Neural cell (in vitro differentiated cells): ENCODE results near the gene TSPAN15. TPM values are rescaled to one million over a fixed set of nuclear protein-coding genes. Genes with fewer than 3 reads are reported as not detected.

ENCODE experiments used
- H2AFZ ChIP-seq: fragments of 200-600, 300-800 bp; sonication (generic), shearing (Covaris generic); 2 replicates; pipeline ENCODE4 v1.6.0; 2014; ENCODE audit warnings: low read depth, mild to moderate bottlenecking, antibody characterized with exemption, low read length, moderate library complexity
- H3F3A ChIP-seq: fragments of 200-600 bp; shearing (Covaris generic); 2 replicates; pipeline ENCODE4 v1.6.1; 2016; ENCODE audit warnings: mild to moderate bottlenecking, moderate library complexity, mixed read lengths, antibody characterized with exemption, low read length; ENCODE audit not compliant: insufficient read depth, poor library complexity, severe bottlenecking
- H3K27ac ChIP-seq: fragments of 200-600, 300-800 bp; sonication (generic), shearing (Covaris generic); 2 replicates; pipeline ENCODE4 v1.5.1; 2014; ENCODE audit warnings: mild to moderate bottlenecking, low read length, moderate library complexity
- H3K27me3 ChIP-seq: fragments of 300-800, 200-600 bp; sonication (generic), shearing (Covaris generic); 2 replicates; pipeline ENCODE4 v1.6.0; 2014; ENCODE audit warnings: mild to moderate bottlenecking, low read depth, low read length, moderate library complexity; ENCODE audit not compliant: insufficient read depth
- H3K36me3 ChIP-seq: fragments of 300-800, 200-600 bp; sonication (generic), shearing (Covaris generic); 2 replicates; pipeline ENCODE4 v1.5.1; 2014; ENCODE audit warnings: mild to moderate bottlenecking, antibody characterized with exemption, low read length, moderate library complexity; ENCODE audit not compliant: insufficient read depth
- H3K4me2 ChIP-seq: fragments of 300-800, 200-600 bp; sonication (generic), shearing (Covaris generic); 2 replicates; pipeline ENCODE4 v1.6.0; 2014; ENCODE audit warnings: mild to moderate bottlenecking, low read length
- H3K4me3 ChIP-seq: fragments of 300-800, 200-600 bp; sonication (generic), shearing (Covaris generic); 2 replicates; pipeline ENCODE4 v1.5.1; 2014; ENCODE audit warnings: mild to moderate bottlenecking, low read length, moderate library complexity
- H3K79me2 ChIP-seq: fragments of 200-600 bp; shearing (Covaris generic); replicated peaks from 2 replicates; pipeline ENCODE4 v1.6.0; 2014; ENCODE audit warnings: mild to moderate bottlenecking, low read length, moderate library complexity; ENCODE audit not compliant: insufficient read depth
- H3K9ac ChIP-seq: fragments of 300-800, 200-600 bp; sonication (generic), shearing (Covaris generic); 2 replicates; pipeline ENCODE4 v1.6.1; 2016; ENCODE audit warnings: mild to moderate bottlenecking, low read length, mixed read lengths
- H3K9me2 ChIP-seq: fragments of 200-600 bp; shearing (Covaris generic); 2 replicates; pipeline ENCODE4 v1.6.1; 2016; ENCODE audit warnings: mild to moderate bottlenecking, low read length, mixed read lengths; ENCODE audit not compliant: insufficient read depth
- H3K9me3 ChIP-seq: fragments of 200-600, 300-800 bp; sonication (generic), shearing (Covaris generic); 2 replicates; pipeline ENCODE4 v1.6.1; 2016; ENCODE audit warnings: mild to moderate bottlenecking, mixed run types, low read length, moderate library complexity, mixed read lengths
- H4K20me1 ChIP-seq: fragments of 200-600 bp; shearing (Covaris generic); 2 replicates; pipeline ENCODE4 v1.6.1; 2016; ENCODE audit warnings: mild to moderate bottlenecking, mixed run types; ENCODE audit not compliant: insufficient read depth
- CTCF ChIP-seq: fragments of 450-650 bp; IDR thresholded peaks from 2 replicates; pipeline ENCODE4 v1.5.1; 2014; ENCODE audit warnings: antibody characterized with exemption, mild to moderate bottlenecking, moderate library complexity; ENCODE audit not compliant: poor library complexity, severe bottlenecking
- EP300 ChIP-seq: fragments of 450-650 bp; conservative IDR thresholded peaks from 2 replicates; pipeline ENCODE4 v1.6.1; 2014; ENCODE audit warnings: antibody characterized with exemption, mild to moderate bottlenecking, moderate library complexity; ENCODE audit not compliant: poor library complexity, severe bottlenecking
- EZH2 ChIP-seq: fragments of 200-600, 300-800 bp; shearing (Covaris generic), sonication (generic); IDR thresholded peaks from 2 replicates; pipeline ENCODE4 v1.6.1; 2014; ENCODE audit warnings: antibody characterized with exemption, low read length, borderline replicate concordance, mild to moderate bottlenecking; ENCODE audit not compliant: insufficient read depth, poor library complexity, severe bottlenecking
- MXI1 ChIP-seq: fragments of 450-650 bp; conservative IDR thresholded peaks from 2 replicates; pipeline ENCODE4 v1.6.1; 2014; ENCODE audit warnings: antibody characterized with exemption, mild to moderate bottlenecking; ENCODE audit not compliant: poor library complexity, severe bottlenecking
- POLR2AphosphoS5 ChIP-seq: IDR thresholded peaks from 2 replicates; pipeline ENCODE4 v1.6.1; 2012
- RAD21 ChIP-seq: fragments of 450-650 bp; conservative IDR thresholded peaks from 2 replicates; pipeline ENCODE4 v1.6.1; 2014; ENCODE audit warnings: antibody characterized with exemption, mild to moderate bottlenecking, moderate library complexity
- REST ChIP-seq: IDR thresholded peaks from 2 replicates; pipeline ENCODE4 v1.6.1; 2012; ENCODE audit warnings: borderline replicate concordance
- SMC3 ChIP-seq: fragments of 450-650 bp; conservative IDR thresholded peaks from 2 replicates; pipeline ENCODE4 v1.6.1; 2014; ENCODE audit warnings: antibody characterized with exemption, mild to moderate bottlenecking, moderate library complexity; ENCODE audit not compliant: poor library complexity
- TAF1 ChIP-seq: IDR thresholded peaks from 2 replicates; pipeline ENCODE4 v1.6.1; 2012; ENCODE audit warnings: low read depth
- polyA plus RNA-seq: library from polyadenylated mRNA; depleted of rRNA; stranded (reverse); fragments of >200 nt; gene quantifications from 2 replicates; pipeline ENCODE4 v1.2.3, GENCODE V29; 2014

TSPAN15 gene
- polyA plus RNA-seq, 1 donor from 2014 or later, result 1.2 TPM

- Histone ChIP-seq H3K4me2 (no peak within 1 kb of the TSS), H3K9ac (no peak within 1 kb of the TSS), H3K79me2 (no peaks in the 10 kb centered on the region), H3F3A (no peaks in the 10 kb centered on the region), H3K9me3 (no peaks in the 10 kb centered on the region), H3K27me3 (no peaks in the 10 kb centered on the region), H4K20me1 (no peaks in the 10 kb centered on the region), H3K27ac (no peak within 1 kb of the TSS), H3K9me2 (no peaks in the 10 kb centered on the region), H2AFZ (no peak within 1 kb of the TSS), H3K4me3 (no peak within 1 kb of the TSS), H3K36me3 (no peaks in the 10 kb centered on the region)
- TF ChIP-seq POLR2AphosphoS5 (no peak), EZH2 (no peak), SMC3 (no peak), CTCF (no peak), EP300 (no peak), TAF1 (no peak)
Observed at GRCh38 chr10:69416695-69417094, 34.6 kb upstream of the TSPAN15 start, which contains the start of gene TACR2. Gene TACR2 (minus strand): TSS chr10:69416918. CDS start chr10:69416323, 595 bp downstream.

GRCh38 chr10:69417542-69417941 is 33.7 kb upstream of the TSPAN15 start:
- H3K27me3 ChIP-seq, result no peaks in the 10 kb centered on the region
- no peaks in the 10 kb centered on the region for H4K20me1 ChIP-seq
- H3F3A ChIP-seq, result no peaks in the 10 kb centered on the region
- no peaks in the 10 kb centered on the region for H3K36me3 ChIP-seq
- no peak overlapping the region for H3K9ac ChIP-seq
- H3K27ac ChIP-seq, result no peak overlapping the region
- H3K9me3 ChIP-seq, result no peaks in the 10 kb centered on the region
- H3K4me3 ChIP-seq, result no peak overlapping the region
- H3K4me2 ChIP-seq, result no peak overlapping the region
- TF ChIP-seq POLR2AphosphoS5, result no peak
- TF ChIP-seq MXI1, result no peak
- TF ChIP-seq RAD21, result no peak
- no peak for TF ChIP-seq EZH2
- TF ChIP-seq EP300, result no peak
- TF ChIP-seq CTCF, result no peak
- TF ChIP-seq TAF1, result no peak
- TF ChIP-seq SMC3, result no peak
- no peaks in the 10 kb centered on the region for H3K9me2 ChIP-seq
- H3K79me2 ChIP-seq, result no peaks in the 10 kb centered on the region
- H2AFZ ChIP-seq, result no peak overlapping the region

- Histone ChIP-seq H4K20me1 (no peaks in the 10 kb centered on the region), H3K4me2 (no peak overlapping the region), H3K27ac (no peak overlapping the region), H3K36me3 (no peaks in the 10 kb centered on the region), H3K4me3 (no peak overlapping the region), H3K27me3 (no peaks in the 10 kb centered on the region), H3K9me3 (no peaks in the 10 kb centered on the region), H3K79me2 (no peaks in the 10 kb centered on the region), H3F3A (no peaks in the 10 kb centered on the region), H2AFZ (no peak overlapping the region), H3K9me2 (no peaks in the 10 kb centered on the region), H3K9ac (no peak overlapping the region)
- TF ChIP-seq REST (no peak), RAD21 (no peak), CTCF (no peak), POLR2AphosphoS5 (no peak), MXI1 (no peak), EZH2 (no peak), EP300 (no peak), SMC3 (no peak), TAF1 (no peak)
Observed at GRCh38 chr10:69418052-69418752, 33.1 kb upstream of the TSPAN15 start.
